H1 (cell line): Measurements from ENCODE around the gene ADO. TPM values are rescaled to one million over a fixed set of nuclear protein-coding genes. Genes with fewer than 3 reads are reported as not detected.

ENCODE experiments used
- CTCF ChIA-PET: fragments of 300-600 bp; sonication (Branson Sonifier 250); formaldehyde crosslinking; loops from one replicate; lab custom pipeline; 2021; ENCODE audit not compliant: partially characterized antibody; lab: Charles Lee
- POLR2A ChIA-PET: fragments of 300-600 bp; sonication (Branson Sonifier 250); formaldehyde crosslinking; loops from one replicate; lab custom pipeline; 2021; ENCODE audit warnings: inconsistent platforms; ENCODE audit not compliant: partially characterized antibody; lab: Charles Lee
- DNase-seq, 2 experiments: peaks; one replicate each; pipeline versions ENCODE4 v3.0.0 to v3.0.0-alpha.2; 2010 to 2022; ENCODE audit warnings: low spot score in 2 of 2, low read depth in 1 of 2, mixed read lengths in 1 of 2
- FAIRE-seq: peaks from 2 replicates; lab custom pipeline; 2011; peaks lifted over from hg19 to GRCh38; lab: Jason Lieb, UNC
- H2AFZ ChIP-seq: 2 replicates; pipeline ENCODE4 v1.8.1; 2012; ENCODE audit warnings: low read length, inconsistent platforms
- H2AK5ac ChIP-seq: 2 replicates; pipeline ENCODE4 v1.6.1; 2013; ENCODE audit warnings: low read depth, low read length
- H2BK120ac ChIP-seq: replicated peaks from 2 replicates; pipeline ENCODE3; 2013; ENCODE audit warnings: low read depth, low read length, inconsistent platforms
- H2BK12ac ChIP-seq: 2 replicates; pipeline ENCODE4 v1.6.1; 2013; ENCODE audit warnings: low read depth, low read length
- H2BK15ac ChIP-seq: 2 replicates; pipeline ENCODE4 v1.6.1; 2013; ENCODE audit warnings: low read length
- H2BK20ac ChIP-seq: 2 replicates; pipeline ENCODE4 v1.6.1; 2013; ENCODE audit warnings: low read length
- H2BK5ac ChIP-seq: 2 replicates; pipeline ENCODE4 v1.6.1; 2013; ENCODE audit warnings: low read depth, low read length
- H3K14ac ChIP-seq: 2 replicates; pipeline ENCODE4 v1.6.1; 2013; ENCODE audit warnings: inconsistent platforms; ENCODE audit not compliant: insufficient read length
- H3K18ac ChIP-seq: 2 replicates; pipeline ENCODE4 v1.6.1; 2013; ENCODE audit warnings: low read length; ENCODE audit errors: extremely low read depth
- H3K23ac ChIP-seq: 2 replicates; pipeline ENCODE4 v1.6.1; 2013; ENCODE audit warnings: inconsistent platforms; ENCODE audit not compliant: insufficient read length
- H3K23me2 ChIP-seq: 2 replicates; pipeline ENCODE4 v1.6.1; 2013; ENCODE audit warnings: low read depth, low read length
- H3K27ac ChIP-seq: 2 replicates; pipeline ENCODE4 v1.6.1; 2011; ENCODE audit warnings: low read depth, low read length, inconsistent platforms
- H3K27me3 ChIP-seq, 4 experiments: replicated peaks in 1 of 4; 1 replicate in 1 of 4; 2 replicates in 3 of 4; pipeline versions ENCODE4 v1.6.1 to v1.8.1; 2011 to 2013; ENCODE audit warnings: low read length in 3 of 4, mild to moderate bottlenecking in 3 of 4, inconsistent platforms in 2 of 4, mixed read lengths in 2 of 4, moderate library complexity in 1 of 4; ENCODE audit not compliant: control insufficient read depth in 3 of 4, insufficient read depth in 3 of 4; ENCODE audit errors: extremely low read depth in 1 of 4
- H3K36me3 ChIP-seq, 4 experiments: 2 replicates each; pipeline versions ENCODE4 v1.6.1 to v1.8.1; 2011 to 2013; ENCODE audit warnings: mild to moderate bottlenecking in 4 of 4, low read length in 3 of 4, moderate library complexity in 2 of 4, control low read depth in 1 of 4, inconsistent platforms in 1 of 4; ENCODE audit not compliant: insufficient read depth in 4 of 4, control insufficient read depth in 2 of 4
- H3K4ac ChIP-seq: replicated peaks from 2 replicates; pipeline ENCODE3; 2013; ENCODE audit warnings: low read length, low read depth, mixed read lengths, inconsistent platforms; ENCODE audit not compliant: insufficient read length
- H3K4me1 ChIP-seq, 4 experiments: replicated peaks in 1 of 4; 1 replicate in 1 of 4; 2 replicates in 3 of 4; pipeline versions ENCODE4 v1.6.1 to v1.8.1; 2011 to 2013; ENCODE audit warnings: low read length in 3 of 4, inconsistent platforms in 2 of 4, mixed read lengths in 1 of 4; ENCODE audit not compliant: insufficient read depth in 4 of 4, control insufficient read depth in 3 of 4
- H3K4me2 ChIP-seq, 2 experiments: 2 replicates each; pipeline versions ENCODE4 v1.6.1 to v1.8.1; 2011 to 2013; ENCODE audit warnings: low read depth in 2 of 2, low read length in 2 of 2, control low read depth in 1 of 2, inconsistent platforms in 1 of 2, mild to moderate bottlenecking in 1 of 2; ENCODE audit not compliant: insufficient read depth in 1 of 2
- H3K4me3 ChIP-seq, 4 experiments: fragments of 200-600, 300-600 bp in 1 of 4; sonication (generic), shearing (Covaris generic), sonication (Bioruptor Twin) in 1 of 4; 2 replicates each; pipeline versions ENCODE4 v1.5.1 to v1.8.1; 2011 to 2016; ENCODE audit warnings: low read length in 4 of 4, low read depth in 3 of 4, control low read depth in 2 of 4, inconsistent platforms in 2 of 4, mild to moderate bottlenecking in 2 of 4, mixed read lengths in 1 of 4, moderate library complexity in 1 of 4; ENCODE audit not compliant: insufficient read depth in 2 of 4; ENCODE audit errors: extremely low read depth in 1 of 4
- H3K56ac ChIP-seq: replicated peaks from 2 replicates; pipeline ENCODE3; 2013; ENCODE audit warnings: low read depth, mild to moderate bottlenecking, mixed read lengths, low read length, inconsistent platforms; ENCODE audit not compliant: insufficient read length
- H3K79me1 ChIP-seq: 2 replicates; pipeline ENCODE4 v1.6.1; 2013; ENCODE audit warnings: low read depth, low read length, control low read depth
- H3K79me2 ChIP-seq, 2 experiments: 2 replicates each; pipeline versions ENCODE4 v1.6.1 to v1.8.1; 2012 to 2013; ENCODE audit warnings: low read length in 2 of 2, mild to moderate bottlenecking in 2 of 2, inconsistent platforms in 1 of 2; ENCODE audit not compliant: insufficient read depth in 2 of 2, control insufficient read depth in 1 of 2
- H3K9ac ChIP-seq, 4 experiments: replicated peaks in 1 of 4; 1 replicate in 1 of 4; 2 replicates in 3 of 4; pipeline versions ENCODE4 v1.6.1 to v1.8.1; 2011 to 2013; ENCODE audit warnings: low read depth in 3 of 4, low read length in 3 of 4, control low read depth in 2 of 4, mild to moderate bottlenecking in 2 of 4, moderate library complexity in 2 of 4, inconsistent platforms in 1 of 4; ENCODE audit errors: extremely low read depth in 1 of 4
- H3K9me3 ChIP-seq, 2 experiments: 2 replicates each; pipeline versions ENCODE4 v1.6.1 to v1.8.1; 2012 to 2013; ENCODE audit warnings: mild to moderate bottlenecking in 2 of 2, moderate library complexity in 2 of 2, control low read depth in 1 of 2, inconsistent platforms in 1 of 2, low read depth in 1 of 2, low read length in 1 of 2, mixed read lengths in 1 of 2; ENCODE audit not compliant: insufficient read depth in 2 of 2
- H4K20me1 ChIP-seq, 2 experiments: replicated peaks in 1 of 2; 2 replicates each; pipeline versions ENCODE3 to v1.8.1; 2011 to 2013; ENCODE audit warnings: inconsistent platforms in 2 of 2, low read length in 2 of 2, mild to moderate bottlenecking in 1 of 2; ENCODE audit not compliant: insufficient read depth in 2 of 2, control insufficient read depth in 1 of 2
- H4K5ac ChIP-seq: 2 replicates; pipeline ENCODE4 v1.6.1; 2013; ENCODE audit warnings: low read length, low read depth, mixed read lengths, inconsistent platforms; ENCODE audit not compliant: insufficient read length
- H4K8ac ChIP-seq: 2 replicates; pipeline ENCODE4 v1.8.0; 2013; ENCODE audit warnings: mild to moderate bottlenecking, moderate library complexity, low read length, inconsistent platforms; ENCODE audit not compliant: insufficient read depth; ENCODE audit errors: extremely low read depth
- H4K91ac ChIP-seq: replicated peaks from 2 replicates; pipeline ENCODE3; 2013; ENCODE audit warnings: low read length, mixed read lengths, inconsistent platforms; ENCODE audit not compliant: insufficient read length
- CTCF ChIP-seq, 3 experiments: IDR thresholded peaks; 1 replicate in 2 of 3; 2 replicates in 1 of 3; pipeline versions ENCODE4 v1.5.1 to v1.6.1; 2011; ENCODE audit warnings: low read length in 3 of 3, mild to moderate bottlenecking in 3 of 3, inconsistent platforms in 2 of 3, low read depth in 1 of 3, moderate library complexity in 1 of 3; ENCODE audit not compliant: insufficient read depth in 1 of 3; ENCODE audit errors: control extremely low read depth in 1 of 3
- E2F6 ChIP-seq: IDR thresholded peaks from 2 replicates; pipeline ENCODE4 v1.6.1; 2012; ENCODE audit warnings: inconsistent platforms
- POLR2AphosphoS5 ChIP-seq: IDR thresholded peaks from 2 replicates; pipeline ENCODE4 v1.6.1; 2011; ENCODE audit warnings: low read depth, low read length
- RBBP5 ChIP-seq: IDR thresholded peaks from 2 replicates; pipeline ENCODE4 v1.7.1; 2012; ENCODE audit warnings: low read depth, mild to moderate bottlenecking, inconsistent platforms, low read length, moderate library complexity, borderline replicate concordance
- SIN3A ChIP-seq, 2 experiments: IDR thresholded peaks in 1 of 2; conservative IDR thresholded peaks in 1 of 2; 2 replicates each; pipeline ENCODE4 v1.6.1; 2011 to 2012; ENCODE audit warnings: low read length in 2 of 2, improper control_type of control experiment in 1 of 2, low read depth in 1 of 2, mild to moderate bottlenecking in 1 of 2
- TAF7 ChIP-seq: optimal IDR thresholded peaks from 2 replicates; pipeline ENCODE3; 2011; ENCODE audit warnings: low read depth, mild to moderate bottlenecking, inconsistent platforms, low read length, moderate library complexity, borderline replicate concordance
- WGBS, 2 experiments: shearing (Covaris generic) in 1 of 2; methylation state at CpG; one replicate each; pipeline versions ENCODE4 v1.1.6 to v1.1.7; 2013 to 2015; ENCODE audit warnings: low lambda C conversion rate in 2 of 2, mixed read lengths in 2 of 2, inconsistent platforms in 1 of 2, low coverage in 1 of 2, missing lambda C conversion rate in 1 of 2; ENCODE audit not compliant: insufficient replicate concordance in 2 of 2, insufficient coverage in 1 of 2, insufficient read length in 1 of 2; ENCODE audit errors: extremely low coverage in 1 of 2, missing lambda C conversion rate in 1 of 2; 5-methylcytosine and 5-hydroxymethylcytosine counted together
- polyA plus RNA-seq, 7 experiments: library from polyadenylated mRNA; depleted of rRNA in 3 of 7; stranded (reverse) in 5 of 7; unstranded in 2 of 7; fragments of >200 nt in 5 of 7; fragments of 200-250 nt in 2 of 7; gene quantifications; 1 replicate in 5 of 7; 2 replicates in 1 of 7; 4 replicates in 1 of 7; pipeline versions ENCODE4 v1.2.1 to v1.2.3, GENCODE V29; 2011 to 2013; ENCODE audit warnings: missing spikeins in 2 of 7, mixed read lengths in 2 of 7
- total RNA-seq: library from RNA; stranded (reverse); fragmentation: NEBNext Ultra II Directional; extraction: Animal tissue kit (Norgen Biotek cat#: 25700); gene quantifications from 2 replicates; pipeline ENCODE4 v1.2.1, GENCODE V29; 2021

Gene ADO
- total and polyA plus RNA-seq, 2 of the 8 experiments (the other 6 are each of a cell fraction or from before 2014, with no cell fraction given), result 18.7 to 27.9 TPM

DNA sequence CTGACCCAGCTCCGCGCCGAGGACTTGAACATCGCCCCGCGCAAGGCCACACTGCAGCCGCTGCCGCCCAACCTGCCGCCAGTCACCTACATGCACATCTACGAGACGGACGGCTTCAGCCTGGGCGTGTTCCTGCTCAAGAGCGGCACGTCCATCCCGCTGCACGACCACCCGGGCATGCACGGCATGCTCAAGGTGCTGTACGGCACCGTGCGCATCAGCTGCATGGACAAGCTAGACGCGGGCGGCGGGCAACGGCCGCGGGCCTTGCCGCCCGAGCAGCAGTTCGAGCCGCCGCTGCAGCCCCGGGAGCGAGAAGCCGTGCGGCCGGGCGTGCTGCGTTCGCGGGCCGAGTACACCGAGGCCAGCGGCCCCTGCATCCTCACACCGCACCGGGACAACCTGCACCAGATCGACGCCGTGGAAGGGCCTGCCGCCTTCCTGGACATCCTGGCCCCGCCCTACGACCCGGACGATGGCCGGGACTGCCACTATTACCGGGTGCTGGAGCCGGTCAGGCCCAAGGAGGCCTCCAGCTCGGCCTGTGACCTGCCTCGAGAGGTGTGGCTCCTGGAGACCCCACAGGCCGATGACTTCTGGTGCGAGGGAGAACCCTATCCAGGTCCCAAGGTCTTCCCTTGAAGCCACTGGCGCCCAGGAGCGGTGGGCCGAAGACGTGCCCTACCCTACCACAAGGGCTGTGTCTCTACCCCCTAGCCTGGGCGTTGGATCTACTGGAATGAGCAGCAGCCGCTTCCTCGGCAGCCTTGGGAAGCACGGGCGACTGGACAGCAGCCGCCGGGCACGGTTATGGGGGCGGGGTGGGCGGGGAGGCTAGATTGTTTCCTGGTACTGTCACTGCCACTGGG lies 945 bp downstream of the ADO start:
- H2BK120ac ChIP-seq, result no peak overlapping the region
- H3K4ac ChIP-seq, result peak overlapping the region; percentile 99
- H3K23me2 ChIP-seq, result peaks cover 6% of the 10 kb centered on the region; the same call in 1 of the 2 replicates
- no peak overlapping the region for H2AFZ ChIP-seq
- H3K9me3 ChIP-seq, result no peaks in the 10 kb centered on the region
- peaks cover 14% of the 10 kb centered on the region in 2 experiments for H4K20me1 ChIP-seq
- H3K79me2 ChIP-seq, result peaks cover 7 to 34% of the 10 kb centered on the region in 2 experiments; a peak in 3 of 4 replicates
- H3K14ac ChIP-seq, result no peak overlapping the region
- H3K4me1 ChIP-seq, result peaks cover 3 to 6% (median 4%) of the 10 kb centered on the region in 4 experiments; a peak in 4 of 7 replicates
- no peak overlapping the region for H2BK12ac ChIP-seq
- FAIRE-seq, result no peak
- POLR2A ChIA-PET, result interaction anchor here (1.0 to 6.2 kb wide), 5 partner anchors 11 to 327 kb away, joined by 3 to 99 read pairs (median 5); partner anchors contain the start of genes EGR2 and NRBF2
- H4K5ac ChIP-seq, result peak overlapping the region; percentile 57
- no peaks in the 10 kb centered on the region for H3K27me3 ChIP-seq
- CTCF ChIA-PET, result interaction anchor here (1.0 to 2.7 kb wide), 6 partner anchors 11 to 197 kb away, joined by 3 to 20 read pairs (median 4); partner anchors contain the start of gene EGR2
- no peaks in the 10 kb centered on the region for H3K79me1 ChIP-seq
- H3K18ac ChIP-seq, result peak overlapping the region; percentile 43
- peak in 1 of 2 experiments; percentile 73 for DNase-seq
- H3K36me3 ChIP-seq, result no peaks in the 10 kb centered on the region; a peak in 1 of 8 replicates
- H3K23ac ChIP-seq, result no peak overlapping the region
- peak overlapping the region; percentile 78 to 91 (median 88) for H3K4me3 ChIP-seq
- H2BK15ac ChIP-seq, result no peak overlapping the region
- no peak overlapping the region for H2BK20ac ChIP-seq
- H3K56ac ChIP-seq, result peak overlapping the region; percentile 83
- H4K91ac ChIP-seq, result peak overlapping the region; percentile 48
- peak overlapping the region; percentile 47; the same call in 1 of the 2 replicates for H2AK5ac ChIP-seq
- peak overlapping the region; percentile 83; the same call in 1 of the 2 replicates for H3K27ac ChIP-seq
- 1% methylated on average over 48 of the region's 77 CpGs; no CpG with 5 or more reads in 1 of the 2 experiments for WGBS, 2 experiments
- peak overlapping the region; percentile 74 to 95 (median 88) for H3K9ac ChIP-seq
- peak overlapping the region; percentile 89 for H4K8ac ChIP-seq
- TF ChIP-seq TAF7, result peak; percentile 10
- 0 out of 2 replicates have a peak, but pooled peaks have one; percentile 8 for TF ChIP-seq RBBP5
- TF ChIP-seq CTCF (IDR thresholded peaks at IDR 0.05; ENCODE audit: control extremely low read depth in 1 of 3, insufficient read depth in 1 of 3, low read depth in 1 of 3, low read length in 3 of 3), result peak in 1 of 3 experiments; percentile 3; a peak in 1 of 4 replicates
- no peak; the same call in 1 of the 2 replicates for TF ChIP-seq POLR2AphosphoS5
- peak; percentile 22 for TF ChIP-seq E2F6
- TF ChIP-seq SIN3A (conservative IDR thresholded peaks at IDR 0.05 in 1 of 2, IDR thresholded peaks at IDR 0.05 in 1 of 2; ENCODE audit: low read depth in 1 of 2, low read length in 2 of 2), result peak in 1 of 2 experiments; percentile 43; a peak in 1 of 4 replicates
- peak overlapping the region; percentile 94 for H2BK5ac ChIP-seq
- H3K4me2 ChIP-seq, result peak overlapping the region; percentile 74 to 96
